Activated CD8-positive, alpha-beta memory T cell treated with anti-CD3 and anti-CD28 coated beads for 1 hour (primary cell): ENCODE results near the gene PNMA8C.
A peak's percentile ranks its signal among the peaks of the same experiment; 100 is the strongest.

Experiments used
- DNase-seq, 2 donors: peaks; one replicate each; pipeline ENCODE4 v3.0.0-alpha.2; 2020; ENCODE audit warnings: low read depth in 1 of 2; ENCODE audit errors: extremely low read depth in 1 of 2

PNMA8C gene

GRCh38 chr19:46428239-46429135 is at the start of gene PNMA8C:
TSS of gene PNMA8C (minus strand) at chr19:46428936. CDS start at chr19:46428359, 577 bp downstream.
- peak in 1 of 2 donors; percentile 19 for DNase-seq

GRCh38 chr19:46475986-46476385 is 47.2 kb upstream of the PNMA8C start:
- no peak for DNase-seq

- DNase-seq, result no peak
Measured at GRCh38 chr19:46474211-46474610, 45.5 kb upstream of the PNMA8C start.

DNA sequence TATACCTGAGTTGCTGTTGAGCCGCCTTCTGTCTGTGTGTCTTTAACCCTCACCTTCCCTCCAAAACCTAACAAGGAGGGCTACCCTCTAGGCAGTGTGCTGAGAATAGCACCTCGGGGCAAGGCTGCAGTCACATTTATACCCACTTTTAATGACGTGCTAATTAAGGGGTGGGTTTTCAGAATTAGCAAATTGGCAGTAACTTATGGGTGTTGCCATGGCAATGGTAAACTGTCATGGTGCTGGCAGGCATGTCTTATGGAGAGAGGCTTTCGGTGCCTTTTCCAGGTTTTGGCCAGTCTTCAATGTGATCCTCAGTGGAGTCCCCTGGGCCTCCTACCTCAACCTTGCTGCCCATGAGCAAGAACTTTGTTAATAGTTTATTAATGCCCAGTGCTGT is 43.9 kb upstream of the PNMA8C start:
- no peak for DNase-seq

DNA sequence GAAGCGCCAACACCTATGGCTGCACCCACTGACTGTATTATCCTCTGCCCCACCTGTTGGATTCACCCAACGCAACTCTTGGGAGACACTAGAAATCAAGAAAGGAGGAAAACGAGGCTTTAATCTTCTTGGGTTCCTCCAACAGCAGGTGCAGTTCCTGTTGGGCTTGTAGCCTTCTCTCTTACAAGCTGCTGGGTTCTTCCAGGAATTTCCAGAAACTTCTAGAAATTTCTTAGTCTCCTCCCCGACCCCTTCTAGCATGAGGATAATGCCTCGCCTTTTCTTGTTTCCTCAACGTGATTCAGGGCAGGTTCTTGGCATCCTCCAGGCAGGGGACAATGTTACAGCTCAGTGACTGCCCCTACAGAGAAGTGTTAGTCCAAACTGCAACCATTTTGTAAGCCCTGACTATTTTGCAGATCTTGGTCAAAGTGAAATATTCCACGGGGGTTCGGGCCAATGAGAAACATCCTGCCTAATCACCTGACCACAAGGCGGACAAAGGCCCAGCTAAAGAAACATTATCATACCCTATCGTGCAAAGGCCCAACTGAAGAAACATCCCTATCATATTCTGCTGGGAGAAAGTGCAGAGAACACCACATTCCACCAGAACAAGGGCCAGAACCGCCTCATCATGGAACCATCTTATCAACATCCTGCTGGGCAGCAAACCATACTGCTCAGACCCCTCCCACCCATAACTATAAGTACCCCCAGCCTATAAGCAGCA is 43.2 kb upstream of the PNMA8C start:
- no peak for DNase-seq

GRCh38 chr19:46471116-46471733 is 42.5 kb upstream of the PNMA8C start, which contains the start of gene PNMA8A:
TSS of gene PNMA8A (minus strand) at chr19:46471563. CDS start at chr19:46471035, 528 bp downstream.
- no peak for DNase-seq

- no peak for DNase-seq
Measured at GRCh38 chr19:46470376-46470775, 41.6 kb upstream of the PNMA8C start.

GRCh38 chr19:46469541-46470185 is 40.9 kb upstream of the PNMA8C start:
- DNase-seq, result no peak

- no peak for DNase-seq
Measured at GRCh38 chr19:46466536-46467196, 37.9 kb upstream of the PNMA8C start.

GRCh38 chr19:46463516-46463915 is 34.8 kb upstream of the PNMA8C start:
- DNase-seq, result no peak

DNA sequence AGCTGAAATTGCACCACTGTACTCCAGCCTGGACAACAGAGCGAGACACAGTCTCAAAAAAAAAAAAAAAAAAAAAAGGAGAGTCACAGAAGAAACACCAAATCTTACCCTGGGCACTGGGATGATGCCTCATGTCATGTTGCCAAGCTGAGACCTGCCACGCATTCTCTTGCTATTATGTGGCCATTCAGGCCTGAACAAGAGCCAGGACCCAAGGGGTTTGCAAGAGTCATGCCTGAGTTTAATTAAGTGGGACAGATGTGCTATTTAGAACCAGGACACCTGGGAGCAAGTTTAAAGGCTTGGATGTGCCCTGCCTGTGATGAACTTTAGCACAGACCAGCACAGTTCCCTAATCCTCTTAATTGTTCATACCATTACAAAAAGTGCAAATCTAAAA is 32.8 kb upstream of the PNMA8C start:
- no peak for DNase-seq

- DNase-seq, result no peak
Measured at GRCh38 chr19:46460981-46461380, 32.2 kb upstream of the PNMA8C start.

- DNase-seq, result no peak
Measured at GRCh38 chr19:46460055-46460454, 31.3 kb upstream of the PNMA8C start.

- no peak for DNase-seq
Measured at GRCh38 chr19:46456930-46457329, 28.2 kb upstream of the PNMA8C start.

GRCh38 chr19:46454244-46454643 is 25.5 kb upstream of the PNMA8C start:
- no peak for DNase-seq

DNA sequence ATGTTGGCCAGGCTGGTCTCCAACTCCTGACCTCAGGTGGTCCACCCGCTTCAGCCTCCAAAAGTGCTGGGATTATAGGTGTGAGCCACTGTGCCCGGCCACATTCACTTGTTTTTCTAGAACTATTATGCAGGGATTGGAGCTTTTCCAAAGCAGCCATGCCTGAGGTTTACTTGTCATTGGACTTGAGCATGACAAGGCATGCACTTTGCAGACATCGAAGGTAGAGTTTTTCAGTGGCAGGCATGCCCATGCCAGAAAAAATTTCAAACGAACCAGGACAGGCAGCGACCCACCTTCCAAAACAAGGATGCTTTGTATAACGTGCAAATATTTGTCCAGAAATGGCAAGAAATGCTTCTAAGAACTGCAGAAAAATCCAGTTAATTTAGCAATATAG is 24.9 kb upstream of the PNMA8C start:
- no peak for DNase-seq

DNA sequence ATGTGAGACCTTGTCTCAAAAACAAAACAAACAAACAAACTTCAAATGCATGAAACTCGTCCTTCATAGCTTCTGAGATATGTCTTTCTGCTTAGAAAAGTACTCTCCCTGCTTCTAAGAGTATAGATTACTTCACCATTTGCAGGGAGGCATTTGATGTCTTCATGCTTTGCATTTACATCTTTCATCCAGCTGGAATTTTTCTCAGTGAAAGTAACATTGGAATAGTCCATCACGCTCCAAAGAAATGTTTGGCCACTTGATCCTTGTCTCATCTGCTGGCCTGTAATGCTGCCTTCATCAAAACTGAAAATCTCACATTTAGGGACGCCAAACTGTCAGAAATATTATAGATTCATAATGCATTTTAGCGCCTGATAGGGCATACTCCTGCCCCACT is 23.4 kb upstream of the PNMA8C start:
- no peak for DNase-seq

GRCh38 chr19:46451352-46451751 is 22.6 kb upstream of the PNMA8C start:
- DNase-seq, result no peak

GRCh38 chr19:46450737-46451136 is 22.0 kb upstream of the PNMA8C start:
- DNase-seq, result no peak

DNA sequence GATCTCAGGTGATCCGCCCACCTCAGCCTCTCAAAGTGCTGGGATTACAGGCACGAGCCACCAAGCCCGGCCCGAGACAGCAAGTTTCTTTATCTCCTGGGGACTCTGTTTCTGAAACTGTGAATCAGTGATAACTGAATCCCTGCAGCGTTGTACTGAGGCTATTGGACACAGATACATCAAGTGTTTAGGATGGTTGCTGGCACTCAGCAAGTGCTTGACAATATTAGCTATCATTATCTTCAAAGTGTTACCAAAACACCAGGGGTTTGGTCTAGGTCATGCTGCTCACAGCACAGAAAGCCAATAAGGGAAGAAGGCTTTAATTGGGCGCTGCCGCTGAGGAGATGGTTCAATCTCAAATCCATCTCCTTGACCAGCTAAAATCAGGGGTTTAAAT is 20.5 kb upstream of the PNMA8C start:
- no peak for DNase-seq
